HG02970 (cell line): ENCODE results near the gene HDAC8.
"Not testable (repeated sequence)": the region's sequence is repeated elsewhere in the genome, so short reads cannot be mapped to it uniquely, and the experiment has no call there.

ENCODE experiments used
- ATAC-seq: cut with Tn5 transposase; IDR thresholded peaks from one replicate; pipeline ENCODE4 v1.9.1; 2021; ENCODE audit warnings: mild to moderate bottlenecking, moderate library complexity, moderate number of reproducible peaks; ENCODE audit not compliant: unreplicated experiment, low FRiP score

Gene HDAC8

DNA sequence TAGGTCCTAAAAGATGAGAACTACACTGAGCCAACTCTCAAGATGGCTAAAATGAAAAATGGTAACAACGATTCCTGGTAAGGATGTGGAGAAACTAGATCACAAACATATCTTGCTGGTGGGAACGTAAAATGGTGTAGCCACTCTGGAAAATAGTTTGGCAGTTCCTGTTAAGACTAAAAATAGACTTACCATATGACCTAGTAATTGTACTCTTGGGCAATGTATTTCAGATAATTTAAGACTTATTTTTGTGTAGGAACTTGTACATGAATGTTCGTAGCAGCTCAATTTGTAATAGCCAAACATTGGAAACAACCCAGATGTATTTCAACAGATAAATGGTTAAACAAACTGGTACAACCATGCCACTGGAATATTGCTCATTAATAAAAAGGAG is 106.2 kb downstream of the HDAC8 start:
- ATAC-seq, result no peak

DNA sequence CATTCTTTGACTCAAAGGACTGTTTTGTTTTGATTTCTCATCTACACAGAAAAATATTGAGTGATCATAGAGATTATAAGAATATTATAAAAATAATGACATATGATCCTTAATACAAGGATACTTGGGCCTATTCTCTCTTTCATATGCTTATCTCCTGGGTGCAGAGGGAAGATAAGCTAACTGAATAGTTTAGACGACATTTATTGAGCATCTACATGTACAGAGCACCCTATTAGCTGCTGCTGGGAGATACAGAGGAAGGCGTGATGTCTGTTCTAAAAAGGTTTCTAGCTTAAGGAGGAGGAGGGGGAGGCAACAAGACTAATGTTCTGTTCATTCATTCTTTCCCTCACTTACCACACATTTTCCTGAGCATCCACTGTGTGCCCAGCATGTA is 106.8 kb downstream of the HDAC8 start:
- no peak for ATAC-seq

DNA sequence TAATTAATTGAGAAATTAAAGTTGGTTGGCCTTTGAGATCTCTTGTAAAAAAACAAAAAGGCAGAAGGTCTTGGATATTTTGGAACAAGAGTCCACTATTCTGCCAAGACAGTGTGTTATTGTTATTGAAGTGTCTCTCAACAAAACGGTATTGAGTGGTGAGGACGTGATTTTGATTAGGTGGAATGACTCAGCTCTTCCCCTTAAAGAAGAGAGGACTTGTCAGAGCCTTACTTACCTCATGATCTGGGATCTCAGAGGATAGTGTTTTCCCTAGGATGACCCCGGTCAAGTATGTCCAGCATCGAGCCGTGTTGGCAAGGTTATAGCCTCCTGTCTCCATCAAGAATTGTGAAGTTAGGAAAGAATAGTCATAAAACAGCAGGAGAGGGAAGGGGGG is 110.9 kb downstream of the HDAC8 start:
- no peak for ATAC-seq

DNA sequence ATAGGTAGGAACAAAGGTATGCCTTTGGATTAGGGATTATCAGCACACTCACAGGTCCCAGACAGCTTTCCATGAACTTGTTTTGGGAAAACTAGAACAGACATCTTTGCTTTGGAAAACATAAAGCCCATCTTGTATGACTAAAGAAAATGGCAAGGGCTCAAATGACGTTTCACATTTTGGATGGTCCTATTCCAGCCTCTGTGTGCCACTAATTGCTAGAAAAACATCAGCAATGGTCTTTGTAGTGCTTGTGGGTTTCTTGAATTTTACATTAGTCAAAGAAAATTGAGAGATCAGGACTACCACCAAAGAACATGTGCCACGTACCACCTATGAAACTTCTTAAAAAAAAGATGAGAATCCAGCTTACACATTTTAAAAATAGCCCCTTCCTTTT is 111.4 kb downstream of the HDAC8 start:
- no peak for ATAC-seq

DNA sequence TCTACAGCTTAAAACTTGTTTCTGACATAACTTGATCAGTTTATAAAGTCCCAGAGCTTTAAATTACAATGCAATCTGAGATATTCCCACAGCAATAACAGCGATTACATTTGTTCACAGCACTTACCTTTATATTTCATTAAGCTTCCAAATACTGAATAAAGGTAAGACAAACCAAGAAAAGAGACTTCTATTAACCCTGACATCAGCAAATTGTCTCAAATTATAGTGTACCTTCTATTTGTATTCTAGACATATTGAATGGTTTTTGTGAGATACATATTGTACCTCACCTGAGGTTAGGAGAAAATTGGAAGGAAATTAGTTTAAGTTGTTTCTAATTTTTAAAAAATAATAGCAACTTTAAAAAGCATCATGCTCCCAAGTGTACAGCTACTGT is 111.9 kb downstream of the HDAC8 start:
- ATAC-seq, result no peak

DNA sequence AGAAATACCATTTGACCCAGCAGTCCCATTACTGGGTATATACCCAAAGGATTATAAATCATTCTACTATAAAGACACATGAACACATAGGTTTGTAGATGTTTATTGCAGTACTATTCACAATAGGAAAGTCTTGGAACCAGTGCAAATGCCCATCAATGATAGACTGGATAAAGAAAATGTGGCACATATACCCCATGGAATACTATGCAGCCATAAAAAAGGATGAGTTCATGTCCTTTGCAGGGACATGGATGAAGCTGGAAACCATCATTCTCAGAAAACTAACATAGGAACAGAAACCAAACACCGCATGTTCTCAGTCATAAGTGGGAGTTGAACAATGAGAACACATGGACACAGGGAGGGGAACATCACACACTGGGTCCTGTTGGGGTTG is 123.6 kb downstream of the HDAC8 start:
- ATAC-seq, result not testable (repeated sequence)

DNA sequence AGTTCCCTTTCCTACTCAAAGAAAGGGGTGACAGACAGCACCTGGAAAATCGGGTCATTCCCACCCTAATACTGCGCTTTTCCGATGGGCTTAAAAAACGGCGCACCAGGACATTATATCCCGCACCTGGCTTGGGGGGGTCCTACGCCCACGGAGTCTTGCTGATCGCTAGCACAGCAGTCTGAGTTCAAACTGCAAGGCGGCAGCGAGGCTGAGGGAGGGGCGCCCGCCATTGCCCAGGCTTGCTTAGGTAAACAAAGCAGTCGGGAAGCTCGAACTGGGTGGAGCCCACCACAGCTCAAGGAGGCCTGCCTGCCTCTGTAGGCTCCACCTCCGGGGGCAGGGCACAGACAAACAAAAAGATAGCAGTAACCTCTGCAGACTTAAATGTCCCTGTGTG is 131.9 kb downstream of the HDAC8 start:
- ATAC-seq, result not testable (repeated sequence)

DNA sequence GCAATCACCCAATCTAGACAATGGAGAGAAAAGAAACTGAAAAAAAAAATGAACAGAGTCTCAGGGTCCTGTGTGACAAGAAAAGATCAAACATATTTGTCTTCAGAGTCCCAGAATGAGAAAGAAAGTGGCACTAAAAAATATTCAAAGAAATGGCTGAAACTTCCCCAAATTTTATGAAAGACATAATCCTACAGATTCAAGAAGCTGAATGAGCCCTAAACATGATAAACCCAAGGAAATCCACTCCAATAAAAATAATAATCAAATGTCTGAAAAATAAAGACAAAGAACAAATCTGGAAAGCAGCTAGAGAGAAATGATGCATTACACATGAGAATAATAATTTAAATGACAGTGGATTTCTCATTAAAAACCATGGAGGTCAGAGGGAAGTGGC is 136.6 kb downstream of the HDAC8 start:
- ATAC-seq, result no peak

DNA sequence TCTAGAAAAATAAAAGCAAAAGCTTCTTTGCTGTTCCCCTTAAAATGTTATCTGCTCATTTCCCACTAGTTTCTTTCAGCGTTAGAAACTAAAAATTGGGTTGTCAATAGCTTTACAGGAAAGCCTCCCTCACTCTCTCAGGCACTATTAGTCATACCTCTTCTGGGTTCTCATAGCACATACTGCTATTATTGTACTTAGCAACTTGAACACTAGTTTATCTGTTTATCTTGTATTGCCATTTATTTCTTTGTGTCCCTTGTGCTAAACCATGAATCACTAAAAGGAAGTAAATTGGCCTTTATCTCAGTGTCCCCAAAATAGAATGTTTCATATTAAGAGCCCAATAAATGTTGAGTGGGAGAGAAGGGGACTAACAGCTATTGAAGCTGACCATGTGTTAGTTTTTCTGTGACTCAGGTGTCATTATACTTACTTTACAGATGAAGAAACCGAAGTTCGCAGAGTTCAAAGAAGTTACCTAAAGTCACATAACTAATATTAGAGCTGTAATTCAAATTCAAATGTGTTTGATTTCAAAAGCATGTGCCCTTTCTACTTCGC is 142.2 kb downstream of the HDAC8 start:
- no peak for ATAC-seq

DNA sequence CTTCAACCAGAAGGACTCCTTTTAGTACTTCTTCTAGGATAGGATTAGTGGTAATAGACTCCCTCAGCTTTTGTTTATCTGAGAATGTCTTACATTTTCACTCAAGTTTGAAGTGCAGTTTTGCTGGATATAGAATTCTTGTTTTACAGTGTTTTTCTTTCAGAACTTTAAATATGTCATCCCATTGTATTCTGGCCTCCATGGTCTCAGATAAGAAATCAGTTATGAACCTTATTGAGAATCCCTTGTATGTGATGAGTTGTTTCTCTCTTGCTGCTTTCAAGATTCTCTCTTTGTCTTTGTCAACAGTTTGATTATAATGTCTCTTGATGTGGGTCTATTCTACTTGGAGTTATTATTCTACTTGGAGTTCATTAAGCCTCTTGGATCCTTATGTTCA is 150.8 kb downstream of the HDAC8 start:
- ATAC-seq, result no peak

DNA sequence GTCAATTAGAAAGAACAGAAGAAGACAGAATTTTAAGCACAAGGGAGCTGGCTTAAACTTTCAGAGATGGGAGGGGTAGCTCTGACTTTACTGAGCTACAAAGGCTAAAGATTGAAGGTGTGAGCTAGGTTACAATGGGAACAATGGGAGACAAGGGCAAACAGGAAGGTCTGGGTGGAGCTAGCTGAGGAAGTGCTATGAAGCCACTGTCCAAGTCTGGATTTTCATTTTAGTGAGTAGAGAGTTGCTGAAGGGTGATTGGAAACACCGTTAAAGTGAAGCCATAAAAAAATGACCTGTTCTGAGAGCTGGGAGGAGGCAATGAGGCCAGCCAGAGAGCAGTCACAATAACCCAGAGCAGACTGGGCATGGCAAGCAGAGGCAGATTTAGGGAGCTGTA is 162.7 kb downstream of the HDAC8 start:
- ATAC-seq, result no peak

DNA sequence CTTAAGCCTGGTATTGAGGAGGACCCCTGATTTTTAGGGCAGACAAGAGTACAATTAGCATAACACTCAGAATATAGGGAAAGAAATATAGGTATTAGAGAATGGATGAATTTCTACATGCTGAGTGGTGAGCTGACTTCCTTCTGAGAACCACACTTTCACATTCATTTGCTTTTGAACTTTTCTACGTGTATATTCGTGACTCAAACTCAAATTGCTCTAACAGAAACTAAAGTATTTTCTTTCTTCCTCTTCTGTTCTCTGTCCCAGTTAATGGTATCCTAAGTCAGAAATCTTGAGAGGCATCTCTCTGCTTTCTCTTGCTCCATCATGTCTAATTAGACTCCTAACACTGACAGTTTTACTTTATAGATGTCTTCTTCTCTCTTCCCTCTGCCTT is 163.8 kb downstream of the HDAC8 start:
- no peak for ATAC-seq

DNA sequence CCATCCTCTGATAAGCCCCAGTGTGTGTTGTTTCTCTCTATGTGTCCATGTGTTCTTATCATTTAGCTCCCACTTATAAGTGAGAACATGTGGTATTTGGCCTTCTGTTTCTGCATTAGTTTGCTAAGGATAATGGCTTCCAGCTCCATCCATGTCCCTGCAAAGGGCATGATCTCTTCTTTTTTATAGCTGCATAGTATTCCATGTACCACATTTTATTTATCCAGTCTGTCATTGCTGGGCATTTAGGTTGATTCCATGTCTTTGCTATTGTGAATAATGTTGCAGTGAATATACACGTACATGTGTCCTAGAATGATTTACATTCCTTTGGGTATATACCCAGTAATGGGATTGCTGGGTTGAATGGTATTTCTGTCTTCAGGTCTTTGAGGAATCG is 167.5 kb downstream of the HDAC8 start:
- ATAC-seq, result not testable (repeated sequence)

DNA sequence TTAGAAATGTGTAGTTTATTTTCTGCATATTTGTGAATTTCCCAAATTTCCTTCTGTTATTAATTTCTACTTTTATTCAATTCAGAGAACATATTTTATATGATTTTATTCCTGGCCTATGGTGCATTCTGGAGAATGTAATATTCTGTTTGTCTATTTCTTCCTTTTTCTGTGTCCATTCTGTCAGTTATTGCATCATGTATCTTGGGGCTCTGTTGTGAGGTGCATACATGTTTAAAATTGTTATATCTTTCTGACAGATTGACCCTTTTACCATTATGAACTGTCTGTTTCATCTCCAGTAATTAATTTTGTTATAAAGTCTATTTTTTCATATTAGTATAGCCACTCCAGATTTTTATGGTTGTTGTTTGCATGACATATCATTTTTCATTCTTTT is 170.0 kb downstream of the HDAC8 start:
- ATAC-seq, result no peak

DNA sequence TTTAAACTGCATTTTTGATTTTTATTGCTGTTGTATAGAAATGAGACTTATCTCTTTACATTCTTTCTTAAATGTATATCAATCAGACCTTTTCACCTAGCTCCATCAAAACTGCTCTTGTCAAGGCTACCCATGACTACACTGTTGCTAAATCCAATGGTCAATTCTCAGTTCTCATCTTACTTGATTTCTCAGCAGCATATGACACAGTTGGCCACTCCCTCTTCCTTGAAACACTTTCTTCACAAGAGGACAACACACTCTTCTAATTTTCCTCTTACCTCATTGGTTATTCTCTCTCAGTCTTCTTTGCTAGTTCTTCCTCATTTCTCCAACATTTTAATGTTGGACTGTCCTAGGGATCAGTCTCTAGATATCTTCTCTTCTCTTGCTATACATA is 172.8 kb downstream of the HDAC8 start:
- ATAC-seq, result no peak

DNA sequence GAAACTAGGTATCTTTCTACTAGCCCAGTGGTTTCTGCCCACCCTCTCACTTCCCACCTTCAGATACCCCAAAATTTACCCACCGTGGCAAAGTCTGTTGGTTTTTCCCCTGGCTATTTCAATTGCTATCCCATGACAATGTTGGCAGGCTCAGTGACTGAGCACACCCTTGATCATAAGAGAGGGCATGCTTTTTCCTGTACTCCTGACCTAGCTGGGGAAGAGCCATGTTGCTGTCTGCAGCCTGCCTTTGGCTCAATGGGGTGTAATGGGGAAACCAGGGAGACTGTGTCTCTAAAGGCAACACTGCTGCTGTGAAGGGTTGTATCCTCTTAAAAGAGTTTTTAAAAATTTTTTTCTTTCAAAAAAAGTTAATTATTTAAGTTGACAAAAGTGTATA is 176.5 kb downstream of the HDAC8 start:
- ATAC-seq, result no peak

DNA sequence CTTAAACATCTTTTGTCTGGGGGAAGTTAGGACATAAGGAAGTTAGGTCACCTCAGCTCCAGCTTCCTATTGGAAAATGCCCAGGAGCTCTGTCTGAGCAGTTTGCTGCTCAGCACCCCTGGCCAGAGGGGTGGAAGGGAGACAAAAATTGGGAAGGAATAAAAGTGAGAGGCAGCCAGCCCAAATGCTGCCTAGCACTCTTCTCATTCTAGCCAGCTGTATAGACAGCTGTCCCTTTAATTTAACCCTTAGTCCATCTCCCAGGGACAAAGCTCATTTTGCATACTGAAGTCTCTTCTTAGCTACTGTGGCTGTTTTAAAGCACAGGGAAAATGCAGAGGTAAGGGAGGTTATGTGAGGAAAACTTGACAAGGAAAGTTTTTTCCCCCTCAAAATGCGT is 177.4 kb downstream of the HDAC8 start:
- ATAC-seq, result no peak

DNA sequence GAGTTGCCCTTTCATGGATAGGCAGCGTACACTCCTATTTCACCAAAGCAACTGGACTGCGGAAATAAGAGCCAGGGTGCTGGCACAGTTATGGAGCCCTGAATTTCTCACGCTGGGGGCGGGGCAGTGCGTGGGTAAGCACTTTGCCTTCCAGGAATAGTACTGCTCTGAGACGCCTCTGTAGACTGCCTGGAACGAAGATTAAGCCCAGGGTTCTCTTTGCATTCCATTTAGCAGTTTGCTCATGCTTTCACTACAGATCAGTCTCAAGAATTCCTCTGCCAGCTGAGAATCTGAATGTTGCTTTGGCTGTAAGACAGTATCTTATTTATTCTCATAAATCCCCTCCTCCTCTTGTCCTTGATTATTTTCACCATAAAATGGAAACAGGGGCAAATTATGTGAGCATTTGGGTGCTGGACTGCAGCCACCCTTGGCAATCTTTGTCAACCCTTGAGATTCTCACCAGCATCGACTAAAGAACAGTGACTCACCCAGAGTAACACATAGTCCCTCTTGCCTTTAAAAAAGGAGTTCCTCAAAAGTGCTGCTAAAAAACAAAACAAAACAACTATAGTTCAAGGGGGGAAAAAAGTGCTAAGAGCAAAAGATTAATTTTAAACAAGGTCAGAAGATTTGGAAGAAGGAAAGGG is 178.0 kb downstream of the HDAC8 start:
- no peak for ATAC-seq

DNA sequence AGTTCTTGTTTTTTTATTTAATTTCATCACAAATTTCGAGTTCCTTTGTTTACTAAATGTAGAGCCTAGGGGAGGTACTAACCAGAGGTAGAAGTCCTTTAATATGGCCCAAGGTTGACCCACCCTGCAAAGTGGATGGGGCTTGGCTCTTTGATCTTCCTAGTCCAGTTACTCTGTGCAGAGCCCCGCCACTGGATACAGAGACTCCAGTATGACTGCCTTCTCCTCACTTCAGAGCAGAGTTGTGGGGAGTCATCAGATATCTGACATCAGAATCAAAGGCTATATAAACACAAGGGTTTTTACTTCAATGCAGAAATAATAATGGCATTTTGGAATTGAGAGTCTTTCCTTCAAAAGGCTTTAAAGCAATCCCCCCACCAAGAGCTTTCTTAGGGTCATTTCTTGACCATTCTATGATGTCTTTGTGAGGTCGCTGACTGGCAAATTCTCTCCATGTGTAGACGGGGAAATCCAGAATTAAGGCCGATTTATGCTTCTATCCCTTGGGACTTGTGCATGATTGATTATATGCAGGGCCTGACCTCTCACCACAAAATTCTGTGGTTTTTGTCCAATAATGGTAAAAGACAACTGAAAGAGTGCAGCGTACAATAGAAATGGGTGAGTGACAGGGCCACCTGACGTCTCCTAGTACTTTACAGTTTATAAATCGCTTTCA is 178.7 kb downstream of the HDAC8 start:
- no peak for ATAC-seq

DNA sequence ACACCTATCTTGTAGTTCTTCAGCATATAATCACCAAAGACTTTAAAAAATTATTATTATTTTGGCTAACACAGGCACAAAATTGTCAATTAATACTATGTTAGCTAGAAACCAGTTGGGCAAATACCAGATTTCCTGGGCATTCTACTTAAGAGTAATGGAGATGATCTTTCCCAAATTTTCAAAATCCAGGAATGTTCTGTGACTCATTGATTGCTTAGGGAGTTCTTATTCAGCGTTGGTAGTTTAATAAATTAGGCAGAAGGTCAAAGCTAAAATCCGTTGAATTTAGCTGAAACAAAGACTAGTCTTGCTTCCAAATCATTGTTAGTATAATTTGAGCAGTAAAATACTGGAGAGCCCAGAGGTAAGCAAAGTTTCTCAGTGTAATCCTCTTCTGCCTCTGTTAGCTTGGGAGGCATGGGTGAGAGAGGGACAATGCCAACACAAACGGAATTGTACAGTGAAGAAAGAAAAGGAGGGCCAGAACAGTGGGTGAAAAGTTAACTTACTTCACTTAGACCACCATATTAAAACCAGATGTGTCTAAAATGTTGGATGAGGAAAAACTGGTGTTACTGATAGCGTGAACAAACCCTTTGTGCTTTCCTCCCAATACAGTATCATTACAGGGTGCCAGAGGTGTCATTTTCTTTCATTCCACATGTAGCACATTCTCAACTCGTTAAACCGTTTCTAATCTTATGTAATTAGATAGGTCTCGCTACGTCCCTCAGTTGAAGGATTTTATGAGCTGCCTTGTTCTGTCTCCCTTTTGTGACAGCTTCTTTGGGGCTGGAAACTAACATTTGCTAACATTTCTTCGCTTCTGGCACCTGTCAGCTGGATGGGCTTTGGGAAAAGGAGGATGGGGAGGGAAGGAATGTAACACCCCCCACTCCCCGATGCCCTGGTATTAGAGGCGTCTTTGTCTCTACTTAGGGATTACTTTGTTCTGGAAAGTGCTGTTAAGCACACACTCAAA is 179.5 kb downstream of the HDAC8 start:
- ATAC-seq, result no peak

DNA sequence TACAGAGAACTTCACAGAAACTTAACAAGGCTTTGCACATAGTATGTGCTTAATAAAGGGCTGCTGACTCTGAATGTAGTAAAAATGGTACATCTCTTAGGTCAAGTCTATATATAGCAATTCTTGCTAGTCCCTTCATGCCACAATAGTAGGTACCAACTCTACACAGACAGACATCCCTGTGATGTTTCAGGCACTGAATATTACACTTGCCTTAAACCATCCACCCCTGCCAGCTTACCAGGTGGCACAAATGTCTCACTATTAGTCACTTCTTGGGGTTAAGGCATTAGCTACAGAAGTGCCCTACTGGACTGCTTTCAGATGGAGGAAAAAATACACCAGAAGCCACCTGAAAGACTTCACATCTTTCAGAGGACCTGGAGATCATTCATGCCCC is 180.6 kb downstream of the HDAC8 start:
- ATAC-seq, result no peak
